Measurements from ENCODE around the gene GANAB. TPM values are rescaled to one million over a fixed set of nuclear protein-coding genes. Genes with fewer than 3 reads are reported as not detected.

Gene GANAB
- total and polyA plus RNA-seq, 2 experiments from 2014 or later, result 224 to 312 TPM

GRCh38 chr11:62678770-62679696, 32.6 kb upstream of the GANAB start, which contains the start of gene UBXN1:
UBXN1 (minus strand) TSS chr11:62679073; CDS start chr11:62678923, 150 bp downstream.
- peaks cover 23% of the 10 kb centered on the region for H3F3A ChIP-seq (ENCODE audit: insufficient read depth)
- H2AFZ ChIP-seq, result peak within 1 kb of the TSS; percentile 71
- in situ Hi-C loops (cut with MboI), result loop anchor here (25.0 kb wide), 1 partner anchor 292 kb away; no protein-coding TSS in a partner anchor
- peak within 1 kb of the TSS; percentile 93 for H3K9ac ChIP-seq
- H3K4me3 ChIP-seq, result peak within 1 kb of the TSS; percentile 88
- no peaks in the 10 kb centered on the region for H3K9me2 ChIP-seq (ENCODE audit: insufficient read depth)
- peak; percentile 96 for DNase-seq
- peak; percentile 80; the same call in 1 of the 2 replicates for TF ChIP-seq EZH2phosphoT487 (IDR thresholded peaks at IDR 0.05; ENCODE audit: insufficient read depth, low read depth)
- TF ChIP-seq EZH2 (IDR thresholded peaks at IDR 0.05; ENCODE audit: insufficient read depth, poor library complexity, severe bottlenecking), result no peak
- H3K79me2 ChIP-seq (ENCODE audit: insufficient read depth), result peaks cover 48% of the 10 kb centered on the region
- H3K9me3 ChIP-seq (ENCODE audit: low read depth), result no peaks in the 10 kb centered on the region
- peaks cover 10% of the 10 kb centered on the region; the same call in 1 of the 2 replicates for H3K36me3 ChIP-seq (ENCODE audit: low read depth)
- peak within 1 kb of the TSS; percentile 98 for H3K4me2 ChIP-seq (ENCODE audit: unreplicated experiment)
- H3K27ac ChIP-seq, result peak within 1 kb of the TSS; percentile 82
- H3K27me3 ChIP-seq (replicated peaks; ENCODE audit: insufficient read depth), result no peaks in the 10 kb centered on the region
- no peaks in the 10 kb centered on the region for H4K20me1 ChIP-seq (ENCODE audit: insufficient read depth)
- peaks cover 10% of the 10 kb centered on the region for H3K4me1 ChIP-seq (ENCODE audit: insufficient read depth)
- WGBS, 2 experiments (ENCODE audit: low coverage in 1 of 2, low lambda C conversion rate in 2 of 2, missing lambda C conversion rate in 2 of 2), result 0 to 1% methylated on average over 50 to 53 of the region's 55 CpGs

- Histone ChIP-seq H3K4me1 (ENCODE audit: insufficient read depth) (peaks cover 10% of the 10 kb centered on the region), H3K79me2 (ENCODE audit: insufficient read depth) (peaks cover 54% of the 10 kb centered on the region), H3K9me2 (ENCODE audit: insufficient read depth) (no peaks in the 10 kb centered on the region), H3K9me3 (ENCODE audit: low read depth) (no peaks in the 10 kb centered on the region), H3K36me3 (ENCODE audit: low read depth) (peaks cover 10% of the 10 kb centered on the region; the same call in 1 of the 2 replicates), H3K4me2 (ENCODE audit: unreplicated experiment) (peak overlapping the region; percentile 98), H3K27me3 (replicated peaks; ENCODE audit: insufficient read depth) (no peaks in the 10 kb centered on the region), H2AFZ (peak overlapping the region; percentile 71), H3K9ac (peak overlapping the region; percentile 93), H3K4me3 (peak overlapping the region; percentile 88), H3K27ac (peak overlapping the region; percentile 82), H4K20me1 (ENCODE audit: insufficient read depth) (no peaks in the 10 kb centered on the region), H3F3A (ENCODE audit: insufficient read depth) (peaks cover 25% of the 10 kb centered on the region)
- TF ChIP-seq EZH2 (IDR thresholded peaks at IDR 0.05; ENCODE audit: insufficient read depth, poor library complexity, severe bottlenecking) (no peak), EZH2phosphoT487 (IDR thresholded peaks at IDR 0.05; ENCODE audit: insufficient read depth, low read depth) (no peak)
- DNase-seq, result no peak
- WGBS, 2 experiments (ENCODE audit: low coverage in 1 of 2, low lambda C conversion rate in 2 of 2, missing lambda C conversion rate in 2 of 2), result 1 to 2% methylated on average over 9 to 15 of the region's 16 CpGs
- in situ Hi-C loops (cut with MboI), result loop anchor here (25.0 kb wide), 1 partner anchor 291 kb away; no protein-coding TSS in a partner anchor
Measured at GRCh38 chr11:62678433-62678769, 32.0 kb upstream of the GANAB start.

GRCh38 chr11:62677714-62678113, 31.3 kb upstream of the GANAB start:
- Histone ChIP-seq H3K79me2 (ENCODE audit: insufficient read depth) (peaks cover 61% of the 10 kb centered on the region), H2AFZ (no peak overlapping the region), H3K4me1 (ENCODE audit: insufficient read depth) (peaks cover 15% of the 10 kb centered on the region), H3F3A (ENCODE audit: insufficient read depth) (peaks cover 32% of the 10 kb centered on the region), H3K9ac (peak overlapping the region; percentile 93), H4K20me1 (ENCODE audit: insufficient read depth) (no peaks in the 10 kb centered on the region), H3K4me2 (ENCODE audit: unreplicated experiment) (peak overlapping the region; percentile 98), H3K9me2 (ENCODE audit: insufficient read depth) (no peaks in the 10 kb centered on the region), H3K27me3 (replicated peaks; ENCODE audit: insufficient read depth) (no peaks in the 10 kb centered on the region), H3K9me3 (ENCODE audit: low read depth) (no peaks in the 10 kb centered on the region), H3K4me3 (peak overlapping the region; percentile 88), H3K27ac (peak overlapping the region; percentile 82; the same call in 1 of the 2 replicates), H3K36me3 (ENCODE audit: low read depth) (peaks cover 10% of the 10 kb centered on the region; the same call in 1 of the 2 replicates)
- TF ChIP-seq EZH2 (IDR thresholded peaks at IDR 0.05; ENCODE audit: insufficient read depth, poor library complexity, severe bottlenecking) (no peak), EZH2phosphoT487 (IDR thresholded peaks at IDR 0.05; ENCODE audit: insufficient read depth, low read depth) (no peak)
- WGBS, 2 experiments (ENCODE audit: low coverage in 1 of 2, low lambda C conversion rate in 2 of 2, missing lambda C conversion rate in 2 of 2), result 68 to 73% methylated on average over 15 of the region's 15 CpGs
- in situ Hi-C loops (cut with MboI), result loop anchor here (25.0 kb wide), 1 partner anchor 290 kb away; no protein-coding TSS in a partner anchor
- no peak for DNase-seq

- Histone ChIP-seq H3K4me3 (no peak overlapping the region), H3K27ac (no peak overlapping the region; the same call in 1 of the 2 replicates), H3K27me3 (replicated peaks; ENCODE audit: insufficient read depth) (no peaks in the 10 kb centered on the region), H3K9me3 (ENCODE audit: low read depth) (no peaks in the 10 kb centered on the region), H3K9me2 (ENCODE audit: insufficient read depth) (no peaks in the 10 kb centered on the region), H3K36me3 (ENCODE audit: low read depth) (peaks cover 10% of the 10 kb centered on the region; the same call in 1 of the 2 replicates), H3K79me2 (ENCODE audit: insufficient read depth) (peaks cover 64% of the 10 kb centered on the region), H3F3A (ENCODE audit: insufficient read depth) (peaks cover 34% of the 10 kb centered on the region), H2AFZ (no peak overlapping the region), H3K4me1 (ENCODE audit: insufficient read depth) (peaks cover 18% of the 10 kb centered on the region), H4K20me1 (ENCODE audit: insufficient read depth) (no peaks in the 10 kb centered on the region), H3K9ac (peak overlapping the region; percentile 93), H3K4me2 (ENCODE audit: unreplicated experiment) (no peak overlapping the region)
- in situ Hi-C loops (cut with MboI), result loop anchor here (25.0 kb wide), 1 partner anchor 290 kb away; no protein-coding TSS in a partner anchor
- no peak for TF ChIP-seq EZH2phosphoT487 (IDR thresholded peaks at IDR 0.05; ENCODE audit: insufficient read depth, low read depth)
- TF ChIP-seq EZH2 (IDR thresholded peaks at IDR 0.05; ENCODE audit: insufficient read depth, poor library complexity, severe bottlenecking), result no peak
- WGBS, 2 experiments (ENCODE audit: low coverage in 1 of 2, low lambda C conversion rate in 2 of 2, missing lambda C conversion rate in 2 of 2), result 77% methylated on average over 6 of the region's 6 CpGs
- no peak for DNase-seq
Measured at GRCh38 chr11:62677156-62677555, 30.7 kb upstream of the GANAB start.
